Suprapubic skin (tissue), 3 donors: ENCODE data around the gene SBK2.

Experiments used
- POLR2A ChIP-seq, 2 donors: fragments of 450-650 bp; IDR thresholded peaks; one replicate each; pipeline ENCODE4 v1.6.1; 2017; ENCODE audit warnings: antibody characterized with exemption in 2 of 2, mild to moderate bottlenecking in 2 of 2, moderate library complexity in 2 of 2
- TF ChIP-seq, protein P1 (sequence below), 2 donors: fragments of 200-600 bp in 1 of 2; fragments of 450-650 bp in 1 of 2; sonication (generic) in 1 of 2; IDR thresholded peaks; one replicate each; pipeline ENCODE4 v1.5.1; 2016 to 2019; ENCODE audit warnings: antibody characterized with exemption in 2 of 2, mild to moderate bottlenecking in 1 of 2, moderate library complexity in 1 of 2

- TF ChIP-seq, protein P1, sequence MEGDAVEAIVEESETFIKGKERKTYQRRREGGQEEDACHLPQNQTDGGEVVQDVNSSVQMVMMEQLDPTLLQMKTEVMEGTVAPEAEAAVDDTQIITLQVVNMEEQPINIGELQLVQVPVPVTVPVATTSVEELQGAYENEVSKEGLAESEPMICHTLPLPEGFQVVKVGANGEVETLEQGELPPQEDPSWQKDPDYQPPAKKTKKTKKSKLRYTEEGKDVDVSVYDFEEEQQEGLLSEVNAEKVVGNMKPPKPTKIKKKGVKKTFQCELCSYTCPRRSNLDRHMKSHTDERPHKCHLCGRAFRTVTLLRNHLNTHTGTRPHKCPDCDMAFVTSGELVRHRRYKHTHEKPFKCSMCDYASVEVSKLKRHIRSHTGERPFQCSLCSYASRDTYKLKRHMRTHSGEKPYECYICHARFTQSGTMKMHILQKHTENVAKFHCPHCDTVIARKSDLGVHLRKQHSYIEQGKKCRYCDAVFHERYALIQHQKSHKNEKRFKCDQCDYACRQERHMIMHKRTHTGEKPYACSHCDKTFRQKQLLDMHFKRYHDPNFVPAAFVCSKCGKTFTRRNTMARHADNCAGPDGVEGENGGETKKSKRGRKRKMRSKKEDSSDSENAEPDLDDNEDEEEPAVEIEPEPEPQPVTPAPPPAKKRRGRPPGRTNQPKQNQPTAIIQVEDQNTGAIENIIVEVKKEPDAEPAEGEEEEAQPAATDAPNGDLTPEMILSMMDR (IDR thresholded peaks at IDR 0.05), result no peak
- TF ChIP-seq POLR2A (IDR thresholded peaks at IDR 0.05), result no peak
Measured at GRCh38 chr19:55519451-55520311, 17.3 kb downstream of the SBK2 start.
